ENCODE results near the gene RNF31.
A peak's percentile ranks its signal among the peaks of the same experiment; 100 is the strongest.

RNF31 gene

GRCh38 chr14:24137529-24138395 lies 9.5 kb upstream of the RNF31 start:
- DNase-seq (ENCODE audit: low spot score), result no peak

GRCh38 chr14:24138396-24139271 lies 8.7 kb upstream of the RNF31 start:
- DNase-seq (ENCODE audit: low spot score), result no peak

- no peak for DNase-seq (ENCODE audit: low spot score)
Measured at GRCh38 chr14:24139272-24139934, 7.9 kb upstream of the RNF31 start.

- DNase-seq (ENCODE audit: low spot score), result peak; percentile 100
Measured at GRCh38 chr14:24141097-24141880, 6.0 kb upstream of the RNF31 start, which contains the start of gene EMC9. Gene EMC9, minus strand, starts transcription at chr14:24141591. Its CDS starts 287 bp downstream, at chr14:24141304.

- DNase-seq (ENCODE audit: low spot score), result no peak
Measured at GRCh38 chr14:24143511-24143910, 3.8 kb upstream of the RNF31 start.

- DNase-seq (ENCODE audit: low spot score), result no peak
Measured at GRCh38 chr14:24144451-24144850, 2.8 kb upstream of the RNF31 start.

- DNase-seq (ENCODE audit: low spot score), result no peak
Measured at GRCh38 chr14:24145219-24145618, 2.1 kb upstream of the RNF31 start.

- DNase-seq (ENCODE audit: low spot score), result no peak
Measured at GRCh38 chr14:24145690-24146452, 1.4 kb upstream of the RNF31 start.

GRCh38 chr14:24146453-24146977 lies 783 bp upstream of the RNF31 start, which contains the start of gene PSME2:
Gene PSME2, minus strand, starts transcription at chr14:24146610. Its CDS starts 29 bp downstream, at chr14:24146581.
- peak; percentile 98 for DNase-seq (ENCODE audit: low spot score)

GRCh38 chr14:24147761-24148428 lies 597 bp downstream of the RNF31 start:
- no peak for DNase-seq (ENCODE audit: low spot score)

- DNase-seq (ENCODE audit: low spot score), result no peak
Measured at GRCh38 chr14:24149302-24149969, 2.1 kb downstream of the RNF31 start.

- no peak for DNase-seq (ENCODE audit: low spot score)
Measured at GRCh38 chr14:24150061-24150460, 2.8 kb downstream of the RNF31 start.

GRCh38 chr14:24150567-24150966 lies 3.3 kb downstream of the RNF31 start:
- DNase-seq (ENCODE audit: low spot score), result no peak

- DNase-seq (ENCODE audit: low spot score), result no peak
Measured at GRCh38 chr14:24150993-24151392, 3.7 kb downstream of the RNF31 start.

- no peak for DNase-seq (ENCODE audit: low spot score)
Measured at GRCh38 chr14:24151404-24152080, 4.2 kb downstream of the RNF31 start.

GRCh38 chr14:24155100-24155499 lies 7.8 kb downstream of the RNF31 start:
- no peak for DNase-seq (ENCODE audit: low spot score)

- DNase-seq (ENCODE audit: low spot score), result no peak
Measured at GRCh38 chr14:24156840-24157239, 9.5 kb downstream of the RNF31 start.

GRCh38 chr14:24157331-24157730 lies 10.0 kb downstream of the RNF31 start:
- no peak for DNase-seq (ENCODE audit: low spot score)
